Upper lobe of left lung (tissue), 6 donors: Measurements from ENCODE around the gene OR52E4. TPM values are rescaled to one million over a fixed set of nuclear protein-coding genes. Genes with fewer than 3 reads are reported as not detected.

ENCODE experiments used
- ATAC-seq, 2 donors: fragments of 200-7000 bp; cut with Tn5 transposase; one replicate each; pipeline ENCODE4 v1.9.1; 2022; ENCODE audit warnings: mild to moderate bottlenecking in 2 of 2, moderate library complexity in 2 of 2; ENCODE audit not compliant: low FRiP score in 2 of 2
- DNase-seq, 2 donors: peaks; one replicate each; pipeline ENCODE4 v3.0.0-alpha.2; 2019 to 2020
- H3K27ac ChIP-seq, 4 donors: fragments of 200-600 bp; sonication (generic); one replicate each; pipeline ENCODE4 v1.5.1; 2016 to 2019
- H3K27me3 ChIP-seq, 4 donors: fragments of 200-600 bp; sonication (generic); one replicate each; pipeline ENCODE4 v1.5.1; 2017 to 2019
- H3K36me3 ChIP-seq, 4 donors: fragments of 200-600 bp; sonication (generic); one replicate each; pipeline ENCODE4 v1.5.1; 2016 to 2019
- H3K4me1 ChIP-seq, 4 donors: fragments of 200-600 bp; sonication (generic); one replicate each; pipeline ENCODE4 v1.5.1; 2018 to 2019
- H3K4me3 ChIP-seq, 4 donors: fragments of 200-600 bp; sonication (generic); one replicate each; pipeline ENCODE4 v1.5.1; 2017 to 2019; ENCODE audit warnings: mild to moderate bottlenecking in 2 of 4, moderate library complexity in 1 of 4
- H3K9me3 ChIP-seq, 4 donors: fragments of 200-600 bp; sonication (generic); one replicate each; pipeline ENCODE4 v1.5.1; 2018 to 2019
- EP300 ChIP-seq, 4 donors: sonication (generic); formaldehyde crosslinking; IDR thresholded peaks; one replicate each; pipeline ENCODE4 v1.5.1; 2017; ENCODE audit warnings: antibody characterized with exemption in 4 of 4, control low read depth in 2 of 4
- POLR2A ChIP-seq, 4 donors: fragments of 450-650 bp; IDR thresholded peaks; one replicate each; pipeline ENCODE4 v1.5.1; 2016 to 2017; ENCODE audit warnings: antibody characterized with exemption in 4 of 4, mild to moderate bottlenecking in 2 of 4
- POLR2AphosphoS5 ChIP-seq, 2 donors: sonication (generic); formaldehyde crosslinking; IDR thresholded peaks; one replicate each; pipeline ENCODE4 v1.5.1; 2017; ENCODE audit warnings: antibody characterized with exemption in 2 of 2
- WGBS, 2 donors: methylation state at CpG; one replicate each; pipeline ENCODE4 v1.1.5; 2017 to 2018; 5-methylcytosine and 5-hydroxymethylcytosine counted together
- total RNA-seq, 6 donors: library from RNA; depleted of rRNA in 4 of 6; stranded (reverse); fragments of >200 nt in 4 of 6; gene quantifications; one replicate each; pipeline versions ENCODE4 v1.1.0 to v1.2.1, GENCODE V29; 2016 to 2021
- TF ChIP-seq, protein P1 (sequence below), 6 experiments: fragments of 450-650 bp in 4 of 6; fragments of 200-600 bp in 2 of 6; sonication (generic) in 2 of 6; IDR thresholded peaks; one replicate each; pipeline ENCODE4 v1.5.1; 2016 to 2019; ENCODE audit warnings: antibody characterized with exemption in 6 of 6
- donor health status: DM: no; HTN: no; CAD: no; lungs with moderate emphysema.
- donor health status: DM: no; HTN: yes; CAD: no; lungs with severe emphysema.

OR52E4 gene
- total RNA-seq, 6 donors from 2014 or later, result not detected

DNA sequence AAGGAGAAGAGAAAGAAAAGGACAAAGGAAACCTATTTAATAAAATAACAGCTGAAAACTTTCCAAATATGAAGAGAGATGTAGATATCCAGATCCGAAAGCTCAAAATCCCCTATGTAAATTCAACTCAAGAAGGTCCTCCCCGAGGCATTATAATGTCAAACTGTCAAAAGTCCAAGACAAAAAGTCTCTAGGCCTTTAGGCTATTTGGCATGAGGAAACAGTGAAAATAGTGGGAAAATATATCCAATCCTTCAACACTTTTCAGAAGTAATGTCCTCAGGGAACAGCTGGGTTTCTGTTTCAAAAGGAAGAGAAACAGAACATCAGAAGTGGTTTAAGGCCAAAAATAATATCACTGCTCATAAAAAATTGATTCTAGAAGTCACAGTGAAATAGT is 1.9 kb upstream of the OR52E4 start:
- ATAC-seq, result no peak
- 72 to 73% methylated on average over 2 of the region's 2 CpGs for WGBS, 2 donors
- Histone ChIP-seq H3K36me3 (no peaks in the 10 kb centered on the region), H3K27me3 (no peaks in the 10 kb centered on the region), H3K9me3 (no peaks in the 10 kb centered on the region), H3K27ac (no peak overlapping the region), H3K4me1 (no peaks in the 10 kb centered on the region), H3K4me3 (no peak overlapping the region)
- TF ChIP-seq EP300 (IDR thresholded peaks at IDR 0.05) (no peak), POLR2A (IDR thresholded peaks at IDR 0.05) (no peak), POLR2AphosphoS5 (IDR thresholded peaks at IDR 0.05) (no peak)
- TF ChIP-seq, protein P1, sequence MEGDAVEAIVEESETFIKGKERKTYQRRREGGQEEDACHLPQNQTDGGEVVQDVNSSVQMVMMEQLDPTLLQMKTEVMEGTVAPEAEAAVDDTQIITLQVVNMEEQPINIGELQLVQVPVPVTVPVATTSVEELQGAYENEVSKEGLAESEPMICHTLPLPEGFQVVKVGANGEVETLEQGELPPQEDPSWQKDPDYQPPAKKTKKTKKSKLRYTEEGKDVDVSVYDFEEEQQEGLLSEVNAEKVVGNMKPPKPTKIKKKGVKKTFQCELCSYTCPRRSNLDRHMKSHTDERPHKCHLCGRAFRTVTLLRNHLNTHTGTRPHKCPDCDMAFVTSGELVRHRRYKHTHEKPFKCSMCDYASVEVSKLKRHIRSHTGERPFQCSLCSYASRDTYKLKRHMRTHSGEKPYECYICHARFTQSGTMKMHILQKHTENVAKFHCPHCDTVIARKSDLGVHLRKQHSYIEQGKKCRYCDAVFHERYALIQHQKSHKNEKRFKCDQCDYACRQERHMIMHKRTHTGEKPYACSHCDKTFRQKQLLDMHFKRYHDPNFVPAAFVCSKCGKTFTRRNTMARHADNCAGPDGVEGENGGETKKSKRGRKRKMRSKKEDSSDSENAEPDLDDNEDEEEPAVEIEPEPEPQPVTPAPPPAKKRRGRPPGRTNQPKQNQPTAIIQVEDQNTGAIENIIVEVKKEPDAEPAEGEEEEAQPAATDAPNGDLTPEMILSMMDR (IDR thresholded peaks at IDR 0.05), result no peak
- DNase-seq, result no peak

DNA sequence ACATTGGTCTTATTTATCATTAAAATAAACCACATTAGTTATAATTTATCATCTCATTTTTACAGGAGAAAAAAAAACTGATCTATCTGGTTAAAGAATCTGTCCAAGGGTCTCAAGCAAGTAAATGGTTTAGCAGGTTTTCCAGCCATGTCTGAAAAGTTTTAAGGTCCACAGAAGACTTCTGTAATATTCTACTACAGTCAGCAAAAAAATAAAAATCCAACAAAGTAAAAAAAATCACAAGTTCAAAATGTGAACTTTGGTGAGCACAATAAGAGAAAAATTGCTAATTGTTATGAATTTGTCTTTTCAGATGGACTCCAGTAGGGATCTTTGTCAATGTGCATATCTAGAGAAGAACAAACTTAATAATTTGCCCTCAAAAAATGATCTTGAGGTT is 1.3 kb downstream of the OR52E4 start:
- Histone ChIP-seq H3K9me3 (no peaks in the 10 kb centered on the region), H3K4me1 (no peaks in the 10 kb centered on the region), H3K36me3 (no peaks in the 10 kb centered on the region), H3K4me3 (no peak overlapping the region), H3K27me3 (no peaks in the 10 kb centered on the region), H3K27ac (no peak overlapping the region)
- DNase-seq, result no peak
- no peak for ATAC-seq
- no peak for TF ChIP-seq POLR2AphosphoS5 (IDR thresholded peaks at IDR 0.05)
- TF ChIP-seq EP300 (IDR thresholded peaks at IDR 0.05), result no peak
- no peak for TF ChIP-seq POLR2A (IDR thresholded peaks at IDR 0.05)
- TF ChIP-seq, protein P1 (IDR thresholded peaks at IDR 0.05), result no peak

DNA sequence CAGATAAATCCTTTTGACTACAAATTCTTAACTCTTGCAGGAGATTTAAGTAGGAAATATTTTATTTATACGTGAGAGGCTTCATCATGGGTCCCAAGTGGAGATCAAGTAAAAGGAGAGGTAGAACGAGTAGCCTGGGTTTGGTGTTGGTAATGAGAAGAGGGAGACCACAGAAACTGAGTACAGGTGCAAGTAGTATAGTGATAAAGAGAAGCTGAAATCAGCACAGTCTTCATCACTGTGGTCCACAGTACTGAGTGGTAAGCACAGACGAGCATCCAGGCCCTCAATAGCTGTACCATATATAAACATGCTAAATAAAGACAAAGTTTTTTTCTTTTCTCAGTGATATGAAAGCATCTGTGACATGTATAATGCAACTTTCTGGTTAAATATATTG is 6.7 kb downstream of the OR52E4 start:
- H3K9me3 ChIP-seq, result no peaks in the 10 kb centered on the region

DNA sequence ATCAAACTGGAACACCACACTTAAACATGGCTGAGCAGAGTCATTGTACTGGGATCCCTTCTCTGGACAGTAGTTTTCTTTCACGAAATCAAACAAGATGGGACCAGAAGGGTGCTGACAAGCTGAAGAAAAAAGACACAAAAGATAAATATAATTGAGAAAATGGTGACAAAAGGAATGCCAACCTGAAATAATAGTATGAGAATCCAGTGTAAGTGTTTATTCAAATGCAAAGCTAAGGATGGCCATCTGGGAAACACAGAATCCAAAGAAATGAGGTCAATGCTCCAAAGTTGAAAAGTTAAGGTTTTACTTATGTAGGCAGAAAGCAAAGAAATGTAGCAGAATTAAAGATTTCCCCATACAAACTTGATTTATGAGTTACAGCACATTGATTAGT is 7.2 kb downstream of the OR52E4 start:
- no peak for TF ChIP-seq POLR2A (IDR thresholded peaks at IDR 0.05)
- TF ChIP-seq, protein P1 (IDR thresholded peaks at IDR 0.05), result no peak
- no peak for TF ChIP-seq POLR2AphosphoS5 (IDR thresholded peaks at IDR 0.05)
- Histone ChIP-seq H3K36me3 (no peaks in the 10 kb centered on the region), H3K27me3 (no peaks in the 10 kb centered on the region), H3K4me3 (no peak overlapping the region), H3K4me1 (no peaks in the 10 kb centered on the region), H3K9me3 (no peaks in the 10 kb centered on the region), H3K27ac (no peak overlapping the region)
- DNase-seq (no peak), ATAC-seq (no peak)
- 71% methylated on average over 1 of the region's 1 CpG for WGBS, 2 donors

More for the DNA sequence above, 6.7 kb downstream of the OR52E4 start:
- TF ChIP-seq, protein P1 (IDR thresholded peaks at IDR 0.05), result no peak
- TF ChIP-seq EP300 (IDR thresholded peaks at IDR 0.05), result no peak
- no peak for TF ChIP-seq POLR2AphosphoS5 (IDR thresholded peaks at IDR 0.05)
- TF ChIP-seq POLR2A (IDR thresholded peaks at IDR 0.05), result no peak
- WGBS, 2 donors, result 69 to 76% methylated on average over 3 of the region's 3 CpGs
- ATAC-seq, result no peak
- DNase-seq, result no peak
- no peaks in the 10 kb centered on the region for H3K4me1 ChIP-seq
- no peaks in the 10 kb centered on the region for H3K27me3 ChIP-seq
- H3K36me3 ChIP-seq, result no peaks in the 10 kb centered on the region
- no peak overlapping the region for H3K27ac ChIP-seq
- H3K4me3 ChIP-seq, result no peak overlapping the region

DNA sequence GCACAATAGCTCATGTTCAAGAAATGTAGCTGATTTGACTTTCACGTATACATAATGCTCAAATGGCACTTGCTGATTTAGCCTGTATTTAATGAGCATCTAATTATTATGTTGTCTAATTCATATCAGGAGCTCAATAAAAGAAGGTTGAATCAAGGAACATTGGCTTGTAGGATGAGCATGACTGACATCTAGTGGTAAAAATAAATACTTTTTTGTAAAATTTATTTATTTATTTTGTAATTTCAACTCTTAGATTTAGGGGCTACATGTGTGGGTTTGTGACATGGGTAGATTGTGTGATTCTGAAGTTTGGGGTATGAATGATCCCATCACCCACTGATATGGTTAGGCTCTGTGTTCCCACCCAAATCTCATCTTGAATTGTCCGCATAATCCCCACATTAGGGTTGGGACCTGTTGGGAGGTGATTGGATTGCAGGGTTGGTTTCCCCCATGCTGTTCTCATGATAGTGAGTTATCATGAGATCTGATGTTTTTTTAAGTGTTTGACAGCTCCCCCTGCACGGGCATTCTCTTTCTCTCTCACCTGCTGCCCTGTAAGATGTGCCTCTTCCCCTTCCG is 10.9 kb downstream of the OR52E4 start:
- WGBS, 2 donors, result 61 to 64% methylated on average over 4 of the region's 4 CpGs
- H3K27ac ChIP-seq, result no peak overlapping the region
- no peaks in the 10 kb centered on the region for H3K4me1 ChIP-seq
- no peaks in the 10 kb centered on the region for H3K9me3 ChIP-seq
- H3K4me3 ChIP-seq, result no peak overlapping the region
- DNase-seq, result no peak
- H3K27me3 ChIP-seq, result no peaks in the 10 kb centered on the region
- ATAC-seq, result peak in 1 of 2 donors; percentile 12
- no peaks in the 10 kb centered on the region for H3K36me3 ChIP-seq
- TF ChIP-seq POLR2A (IDR thresholded peaks at IDR 0.05), result no peak
- TF ChIP-seq, protein P1 (IDR thresholded peaks at IDR 0.05), result peak in 2 of 6 experiments; percentile 24 to 29
